HCT116 (cell line): ENCODE data around the gene ALG6. TPM values are rescaled to one million over a fixed set of nuclear protein-coding genes. Genes with fewer than 3 reads are reported as not detected.

Experiments used
- ATAC-seq: fragments of 200-7000 bp; cut with Tn5 transposase; 2 replicates; pipeline ENCODE4 v1.9.1; 2020; ENCODE audit warnings: mild to moderate bottlenecking, moderate library complexity
- BruUV-seq: library from RNA; stranded (reverse); fragments of 400-500 nt; replicated peaks from 2 replicates; lab custom pipeline; 2021; lab: Mats Ljungman, UMichigan
- CTCF ChIA-PET: fragments of 300-600 bp; sonication (Branson Sonifier 250); formaldehyde crosslinking; loops from one replicate; lab custom pipeline; 2021; ENCODE audit warnings: antibody characterized with exemption; lab: Charles Lee
- POLR2A ChIA-PET: fragments of 300-600, 350-600 bp; sonication (Branson Sonifier 250); formaldehyde crosslinking; loops from one replicate; lab custom pipeline; 2021; ENCODE audit warnings: antibody characterized with exemption; lab: Charles Lee
- RAD21 ChIA-PET, 2 experiments: fragments of 300-600 bp; sonication (Branson Sonifier 250); formaldehyde crosslinking; loops; one replicate each; lab custom pipeline; 2023; ENCODE audit warnings: low total read pairs in 2 of 2; ENCODE audit not compliant: uncharacterized antibody in 2 of 2, unreplicated experiment in 2 of 2, low non-redundant PET in 1 of 2; lab: Charles Lee
- DNase-seq: peaks from one replicate; pipeline ENCODE4 v3.0.0-alpha.2; 2010; ENCODE audit warnings: low read depth, low spot score
- H2AFZ ChIP-seq: fragments of 200-600 bp; shearing (Covaris generic), sonication (generic); 2 replicates; pipeline ENCODE4 v1.6.1; 2017; ENCODE audit warnings: low read depth, mixed run types, mixed read lengths, antibody characterized with exemption, low read length; ENCODE audit not compliant: poor library complexity, severe bottlenecking
- H3K27ac ChIP-seq: 2 replicates; pipeline ENCODE4 v1.5.1; 2012; ENCODE audit warnings: low read depth, low read length
- H3K27me3 ChIP-seq: fragments of 200-600 bp; sonication (generic); 2 replicates; pipeline ENCODE4 v1.6.1; 2016; ENCODE audit warnings: mixed run types, low read length, mixed read lengths; ENCODE audit not compliant: insufficient read depth
- H3K36me3 ChIP-seq, 2 experiments: fragments of 200-500 bp in 1 of 2; fragments of 200-600 bp in 1 of 2; sonication (Bioruptor generic) in 1 of 2; sonication (generic) in 1 of 2; 2 replicates each; pipeline versions ENCODE4 v1.5.1 to v1.6.1; 2014 to 2016; ENCODE audit warnings: low read length in 2 of 2, inconsistent platforms in 1 of 2, mixed read lengths in 1 of 2, mixed run types in 1 of 2; ENCODE audit not compliant: insufficient read depth in 2 of 2, control insufficient read depth in 1 of 2
- H3K4me1 ChIP-seq, 2 experiments: fragments of 200-600 bp in 1 of 2; sonication (generic) in 1 of 2; 2 replicates each; pipeline versions ENCODE4 v1.5.1 to v1.6.1; 2012 to 2017; ENCODE audit warnings: low read length in 2 of 2, inconsistent platforms in 1 of 2, mild to moderate bottlenecking in 1 of 2, mixed read lengths in 1 of 2, mixed run types in 1 of 2, moderate library complexity in 1 of 2; ENCODE audit not compliant: insufficient read depth in 2 of 2, control insufficient read depth in 1 of 2
- H3K4me2 ChIP-seq: fragments of 200-600 bp; sonication (generic); 2 replicates; pipeline ENCODE4 v1.6.1; 2017; ENCODE audit warnings: mixed run types, low read length, mixed read lengths
- H3K4me3 ChIP-seq, 2 experiments: fragments of 200-600 bp in 1 of 2; sonication (generic) in 1 of 2; replicated peaks in 1 of 2; 2 replicates each; pipeline ENCODE4 v1.5.1; 2011 to 2016; ENCODE audit warnings: low read length in 2 of 2, control low read depth in 1 of 2, low read depth in 1 of 2, mild to moderate bottlenecking in 1 of 2, mixed read lengths in 1 of 2, mixed run types in 1 of 2
- H3K79me2 ChIP-seq: fragments of 200-600 bp; sonication (generic); 2 replicates; pipeline ENCODE4 v1.6.1; 2017; ENCODE audit warnings: mild to moderate bottlenecking, mixed run types, low read length, moderate library complexity, mixed read lengths; ENCODE audit not compliant: insufficient read depth
- H3K9ac ChIP-seq: fragments of 200-600 bp; sonication (generic); 2 replicates; pipeline ENCODE4 v1.6.1; 2016; ENCODE audit warnings: low read length, mixed read lengths
- H3K9me2 ChIP-seq: fragments of 200-600 bp; sonication (generic), shearing (Covaris generic); 2 replicates; pipeline ENCODE4 v1.6.1; 2017; ENCODE audit warnings: mixed run types, mild to moderate bottlenecking, moderate library complexity; ENCODE audit not compliant: insufficient read depth
- H3K9me3 ChIP-seq, 2 experiments: fragments of 200-500 bp in 1 of 2; fragments of 200-600 bp in 1 of 2; sonication (Bioruptor generic) in 1 of 2; sonication (generic) in 1 of 2; 2 replicates each; pipeline ENCODE4 v1.6.1; 2014 to 2017; ENCODE audit warnings: low read length in 2 of 2, mixed read lengths in 2 of 2, inconsistent platforms in 1 of 2, low read depth in 1 of 2, mild to moderate bottlenecking in 1 of 2, mixed run types in 1 of 2, moderate library complexity in 1 of 2; ENCODE audit not compliant: control insufficient read depth in 1 of 2, insufficient read depth in 1 of 2
- H4K20me1 ChIP-seq: fragments of 200-600 bp; sonication (generic), shearing (Covaris generic); 2 replicates; pipeline ENCODE4 v1.6.1; 2017; ENCODE audit warnings: mixed run types, mild to moderate bottlenecking, moderate library complexity; ENCODE audit not compliant: insufficient read depth
- CEBPB ChIP-seq: IDR thresholded peaks from 2 replicates; pipeline ENCODE4 v1.6.1; 2012; ENCODE audit warnings: low read depth
- FOSL1 ChIP-seq: IDR thresholded peaks from 2 replicates; pipeline ENCODE4 v1.6.1; 2012; ENCODE audit warnings: low read depth
- JUND ChIP-seq: IDR thresholded peaks from 2 replicates; pipeline ENCODE4 v1.6.1; 2012
- POLR2AphosphoS5 ChIP-seq: IDR thresholded peaks from 2 replicates; pipeline ENCODE4 v1.6.1; 2011; ENCODE audit warnings: mild to moderate bottlenecking, low read depth, low read length, moderate library complexity
- RAD21 ChIP-seq: IDR thresholded peaks from 2 replicates; pipeline ENCODE4 v1.6.1; 2012; ENCODE audit warnings: low read depth, mild to moderate bottlenecking
- SRF ChIP-seq: IDR thresholded peaks from 2 replicates; pipeline ENCODE4 v1.6.1; 2012; ENCODE audit warnings: low read depth
- ZNF274 ChIP-seq: fragments of 200-500 bp; sonication (Bioruptor generic); IDR thresholded peaks from 2 replicates; pipeline ENCODE4 v1.6.1; 2014; ENCODE audit warnings: mild to moderate bottlenecking, low read depth, low read length, inconsistent platforms
- intact Hi-C: fragments of 100-400 bp; cut with micrococcal nuclease; formaldehyde crosslinking; loops from 2 replicates; pipeline ENCODE4 v1.10.0; 2022
- total RNA-seq: library from RNA; stranded (reverse); gene quantifications from one replicate; pipeline ENCODE4 v1.2.1, GENCODE V29; 2021; ENCODE audit not compliant: unreplicated experiment
- TF ChIP-seq, protein P1 (sequence below), 3 experiments: fragments of 200-600 bp in 1 of 3; sonication (generic) in 1 of 3; IDR thresholded peaks in 2 of 3; conservative IDR thresholded peaks in 1 of 3; 2 replicates each; pipeline ENCODE4 v1.5.1; 2012 to 2017; ENCODE audit warnings: low read depth in 2 of 3, low read length in 2 of 3, antibody characterized with exemption in 1 of 3, borderline replicate concordance in 1 of 3, control low read depth in 1 of 3, mild to moderate bottlenecking in 1 of 3, mixed read lengths in 1 of 3, mixed run types in 1 of 3, moderate library complexity in 1 of 3; ENCODE audit not compliant: insufficient read depth in 1 of 3
- TF ChIP-seq, protein P2 (sequence below): IDR thresholded peaks from 2 replicates; pipeline ENCODE4 v1.6.1; 2011; ENCODE audit warnings: mild to moderate bottlenecking, low read length, moderate library complexity; ENCODE audit not compliant: insufficient replicate concordance; ENCODE audit errors: extremely low read depth
- TF ChIP-seq, protein P3 (sequence below): IDR thresholded peaks from 2 replicates; pipeline ENCODE4 v1.6.1; 2012
- TF ChIP-seq, protein P4 (sequence below): IDR thresholded peaks from 2 replicates; pipeline ENCODE4 v1.6.1; 2012; ENCODE audit warnings: low read depth

ALG6 gene
- total RNA-seq, 1 experiment from 2014 or later: 14.7 TPM

DNA sequence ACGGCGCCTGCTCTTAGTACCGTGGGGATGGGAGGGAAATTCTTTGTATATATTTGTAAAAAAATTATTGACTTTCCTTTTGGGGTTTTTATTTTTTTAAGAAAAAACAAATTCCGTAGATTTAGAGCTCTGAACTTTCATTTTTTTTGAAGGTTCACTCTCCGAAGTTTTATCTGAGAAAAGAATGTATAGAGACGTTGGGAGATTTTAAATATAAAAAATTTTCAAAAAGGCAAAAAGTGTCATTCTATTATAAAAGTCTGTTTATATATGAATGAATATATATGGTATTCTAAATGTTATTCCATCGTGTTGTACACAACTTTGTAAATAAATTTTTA is 42.7 kb upstream of the ALG6 start:
- no peak for ATAC-seq
- ChIA-PET POLR2A (no interaction called here), CTCF (no interaction called here), RAD21 (no interaction called here)
- Histone ChIP-seq H3K4me2 (no peak overlapping the region), H3K79me2 (no peaks in the 10 kb centered on the region), H3K9ac (no peak overlapping the region), H4K20me1 (no peaks in the 10 kb centered on the region), H3K4me3 (no peak overlapping the region), H3K9me3 (no peaks in the 10 kb centered on the region), H3K27me3 (no peaks in the 10 kb centered on the region), H3K9me2 (no peaks in the 10 kb centered on the region), H3K36me3 (no peaks in the 10 kb centered on the region), H2AFZ (no peak overlapping the region), H3K27ac (no peak overlapping the region), H3K4me1 (peaks cover 4 to 10% of the 10 kb centered on the region in 2 experiments)
- no peak for DNase-seq
- TF ChIP-seq POLR2AphosphoS5: no peak
- no peak for TF ChIP-seq RAD21
- intact Hi-C loops: loop anchor here (5.0 to 10.0 kb wide), 3 partner anchors 118 to 920 kb away; partner anchors contain the start of genes EFCAB7 and ITGB3BP
- BruUV-seq: no TSS peak

DNA sequence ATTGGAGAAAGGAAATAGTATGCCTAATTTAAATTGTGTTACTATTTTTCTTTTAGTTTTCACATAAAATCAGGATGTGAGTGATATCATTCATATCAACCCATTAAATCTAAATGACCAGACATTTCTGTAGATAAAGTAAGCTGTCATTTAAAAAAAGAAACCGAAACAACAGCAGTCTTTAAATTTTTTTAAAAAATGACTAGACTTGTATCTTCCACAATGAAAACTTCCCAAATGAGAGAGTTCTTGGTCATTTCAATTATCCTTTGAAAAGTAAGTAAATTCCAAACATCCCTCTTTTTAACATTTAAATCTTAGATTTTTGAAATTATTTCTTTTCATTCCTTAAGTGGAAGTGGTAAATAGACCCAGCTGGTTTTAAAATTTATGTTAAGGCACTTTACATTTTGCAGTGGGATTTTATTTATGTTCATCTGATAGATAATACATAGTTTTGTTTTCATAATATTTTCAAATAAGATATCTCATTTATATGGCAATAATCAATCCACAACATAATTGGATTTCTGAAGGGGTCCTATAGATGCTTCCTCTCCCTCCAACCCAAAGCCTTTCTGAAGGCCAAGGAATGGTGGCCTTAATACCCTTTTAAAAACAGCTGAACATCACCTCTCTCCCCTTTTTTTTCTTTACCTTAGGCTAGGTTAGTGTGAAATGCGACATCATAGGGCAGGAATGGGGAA is 42.0 kb upstream of the ALG6 start:
- POLR2A ChIA-PET: interaction anchor here (0.6 kb wide), 1 partner anchor 13 kb away, joined by 4 read pairs; no protein-coding TSS in a partner anchor
- H3K4me2 ChIP-seq: no peak overlapping the region
- CTCF ChIA-PET: interaction anchor here (0.9 to 1.6 kb wide), 2 partner anchors 9 to 136 kb away, joined by 3 read pairs; no protein-coding TSS in a partner anchor
- H3K9me3 ChIP-seq: no peaks in the 10 kb centered on the region
- RAD21 ChIA-PET: no interaction called here
- ATAC-seq (no peak), DNase-seq (no peak)
- H2AFZ ChIP-seq: no peak overlapping the region
- no peak overlapping the region for H3K27ac ChIP-seq
- no peak overlapping the region for H3K4me3 ChIP-seq
- no peaks in the 10 kb centered on the region for H3K79me2 ChIP-seq
- no peaks in the 10 kb centered on the region for H3K36me3 ChIP-seq
- intact Hi-C loops: loop anchor here (5.0 to 10.0 kb wide), 3 partner anchors 117 to 919 kb away; partner anchors contain the start of genes EFCAB7 and ITGB3BP
- H3K4me1 ChIP-seq: peaks cover 4 to 10% of the 10 kb centered on the region in 2 experiments
- no TSS peak for BruUV-seq
- H3K27me3 ChIP-seq: no peaks in the 10 kb centered on the region
- no peaks in the 10 kb centered on the region for H3K9me2 ChIP-seq
- no peaks in the 10 kb centered on the region for H4K20me1 ChIP-seq
- no peak overlapping the region for H3K9ac ChIP-seq
- TF ChIP-seq, protein P1, sequence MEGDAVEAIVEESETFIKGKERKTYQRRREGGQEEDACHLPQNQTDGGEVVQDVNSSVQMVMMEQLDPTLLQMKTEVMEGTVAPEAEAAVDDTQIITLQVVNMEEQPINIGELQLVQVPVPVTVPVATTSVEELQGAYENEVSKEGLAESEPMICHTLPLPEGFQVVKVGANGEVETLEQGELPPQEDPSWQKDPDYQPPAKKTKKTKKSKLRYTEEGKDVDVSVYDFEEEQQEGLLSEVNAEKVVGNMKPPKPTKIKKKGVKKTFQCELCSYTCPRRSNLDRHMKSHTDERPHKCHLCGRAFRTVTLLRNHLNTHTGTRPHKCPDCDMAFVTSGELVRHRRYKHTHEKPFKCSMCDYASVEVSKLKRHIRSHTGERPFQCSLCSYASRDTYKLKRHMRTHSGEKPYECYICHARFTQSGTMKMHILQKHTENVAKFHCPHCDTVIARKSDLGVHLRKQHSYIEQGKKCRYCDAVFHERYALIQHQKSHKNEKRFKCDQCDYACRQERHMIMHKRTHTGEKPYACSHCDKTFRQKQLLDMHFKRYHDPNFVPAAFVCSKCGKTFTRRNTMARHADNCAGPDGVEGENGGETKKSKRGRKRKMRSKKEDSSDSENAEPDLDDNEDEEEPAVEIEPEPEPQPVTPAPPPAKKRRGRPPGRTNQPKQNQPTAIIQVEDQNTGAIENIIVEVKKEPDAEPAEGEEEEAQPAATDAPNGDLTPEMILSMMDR (IDR thresholded peaks at IDR 0.05 in 2 of 3, conservative IDR thresholded peaks at IDR 0.05 in 1 of 3; ENCODE audit: borderline replicate concordance in 1 of 3, insufficient read depth in 1 of 3, low read depth in 2 of 3, low read length in 2 of 3): no peak
- TF ChIP-seq ZNF274 (no peak), CEBPB (no peak), JUND (no peak), SRF (no peak), FOSL1 (no peak)
- TF ChIP-seq, protein P2, sequence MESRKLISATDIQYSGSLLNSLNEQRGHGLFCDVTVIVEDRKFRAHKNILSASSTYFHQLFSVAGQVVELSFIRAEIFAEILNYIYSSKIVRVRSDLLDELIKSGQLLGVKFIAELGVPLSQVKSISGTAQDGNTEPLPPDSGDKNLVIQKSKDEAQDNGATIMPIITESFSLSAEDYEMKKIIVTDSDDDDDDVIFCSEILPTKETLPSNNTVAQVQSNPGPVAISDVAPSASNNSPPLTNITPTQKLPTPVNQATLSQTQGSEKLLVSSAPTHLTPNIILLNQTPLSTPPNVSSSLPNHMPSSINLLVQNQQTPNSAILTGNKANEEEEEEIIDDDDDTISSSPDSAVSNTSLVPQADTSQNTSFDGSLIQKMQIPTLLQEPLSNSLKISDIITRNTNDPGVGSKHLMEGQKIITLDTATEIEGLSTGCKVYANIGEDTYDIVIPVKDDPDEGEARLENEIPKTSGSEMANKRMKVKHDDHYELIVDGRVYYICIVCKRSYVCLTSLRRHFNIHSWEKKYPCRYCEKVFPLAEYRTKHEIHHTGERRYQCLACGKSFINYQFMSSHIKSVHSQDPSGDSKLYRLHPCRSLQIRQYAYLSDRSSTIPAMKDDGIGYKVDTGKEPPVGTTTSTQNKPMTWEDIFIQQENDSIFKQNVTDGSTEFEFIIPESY: no peak
- TF ChIP-seq, protein P3, sequence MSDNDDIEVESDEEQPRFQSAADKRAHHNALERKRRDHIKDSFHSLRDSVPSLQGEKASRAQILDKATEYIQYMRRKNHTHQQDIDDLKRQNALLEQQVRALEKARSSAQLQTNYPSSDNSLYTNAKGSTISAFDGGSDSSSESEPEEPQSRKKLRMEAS: no peak
- TF ChIP-seq, protein P4, sequence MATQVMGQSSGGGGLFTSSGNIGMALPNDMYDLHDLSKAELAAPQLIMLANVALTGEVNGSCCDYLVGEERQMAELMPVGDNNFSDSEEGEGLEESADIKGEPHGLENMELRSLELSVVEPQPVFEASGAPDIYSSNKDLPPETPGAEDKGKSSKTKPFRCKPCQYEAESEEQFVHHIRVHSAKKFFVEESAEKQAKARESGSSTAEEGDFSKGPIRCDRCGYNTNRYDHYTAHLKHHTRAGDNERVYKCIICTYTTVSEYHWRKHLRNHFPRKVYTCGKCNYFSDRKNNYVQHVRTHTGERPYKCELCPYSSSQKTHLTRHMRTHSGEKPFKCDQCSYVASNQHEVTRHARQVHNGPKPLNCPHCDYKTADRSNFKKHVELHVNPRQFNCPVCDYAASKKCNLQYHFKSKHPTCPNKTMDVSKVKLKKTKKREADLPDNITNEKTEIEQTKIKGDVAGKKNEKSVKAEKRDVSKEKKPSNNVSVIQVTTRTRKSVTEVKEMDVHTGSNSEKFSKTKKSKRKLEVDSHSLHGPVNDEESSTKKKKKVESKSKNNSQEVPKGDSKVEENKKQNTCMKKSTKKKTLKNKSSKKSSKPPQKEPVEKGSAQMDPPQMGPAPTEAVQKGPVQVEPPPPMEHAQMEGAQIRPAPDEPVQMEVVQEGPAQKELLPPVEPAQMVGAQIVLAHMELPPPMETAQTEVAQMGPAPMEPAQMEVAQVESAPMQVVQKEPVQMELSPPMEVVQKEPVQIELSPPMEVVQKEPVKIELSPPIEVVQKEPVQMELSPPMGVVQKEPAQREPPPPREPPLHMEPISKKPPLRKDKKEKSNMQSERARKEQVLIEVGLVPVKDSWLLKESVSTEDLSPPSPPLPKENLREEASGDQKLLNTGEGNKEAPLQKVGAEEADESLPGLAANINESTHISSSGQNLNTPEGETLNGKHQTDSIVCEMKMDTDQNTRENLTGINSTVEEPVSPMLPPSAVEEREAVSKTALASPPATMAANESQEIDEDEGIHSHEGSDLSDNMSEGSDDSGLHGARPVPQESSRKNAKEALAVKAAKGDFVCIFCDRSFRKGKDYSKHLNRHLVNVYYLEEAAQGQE: no peak
